CD4-positive, alpha-beta T cell treated with Interleukin-15 for 4 hours (primary cell): ENCODE results near the gene ACSM2A.
"Not testable (repeated sequence)": the region's sequence is repeated elsewhere in the genome, so short reads cannot be mapped to it uniquely, and the experiment has no call there.

Experiments used
- DNase-seq: peaks from one replicate; pipeline ENCODE4 v3.0.0-alpha.2; 2020; ENCODE audit warnings: low spot score

Gene ACSM2A, protein sequence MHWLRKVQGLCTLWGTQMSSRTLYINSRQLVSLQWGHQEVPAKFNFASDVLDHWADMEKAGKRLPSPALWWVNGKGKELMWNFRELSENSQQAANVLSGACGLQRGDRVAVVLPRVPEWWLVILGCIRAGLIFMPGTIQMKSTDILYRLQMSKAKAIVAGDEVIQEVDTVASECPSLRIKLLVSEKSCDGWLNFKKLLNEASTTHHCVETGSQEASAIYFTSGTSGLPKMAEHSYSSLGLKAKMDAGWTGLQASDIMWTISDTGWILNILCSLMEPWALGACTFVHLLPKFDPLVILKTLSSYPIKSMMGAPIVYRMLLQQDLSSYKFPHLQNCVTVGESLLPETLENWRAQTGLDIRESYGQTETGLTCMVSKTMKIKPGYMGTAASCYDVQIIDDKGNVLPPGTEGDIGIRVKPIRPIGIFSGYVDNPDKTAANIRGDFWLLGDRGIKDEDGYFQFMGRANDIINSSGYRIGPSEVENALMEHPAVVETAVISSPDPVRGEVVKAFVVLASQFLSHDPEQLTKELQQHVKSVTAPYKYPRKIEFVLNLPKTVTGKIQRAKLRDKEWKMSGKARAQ

DNA sequence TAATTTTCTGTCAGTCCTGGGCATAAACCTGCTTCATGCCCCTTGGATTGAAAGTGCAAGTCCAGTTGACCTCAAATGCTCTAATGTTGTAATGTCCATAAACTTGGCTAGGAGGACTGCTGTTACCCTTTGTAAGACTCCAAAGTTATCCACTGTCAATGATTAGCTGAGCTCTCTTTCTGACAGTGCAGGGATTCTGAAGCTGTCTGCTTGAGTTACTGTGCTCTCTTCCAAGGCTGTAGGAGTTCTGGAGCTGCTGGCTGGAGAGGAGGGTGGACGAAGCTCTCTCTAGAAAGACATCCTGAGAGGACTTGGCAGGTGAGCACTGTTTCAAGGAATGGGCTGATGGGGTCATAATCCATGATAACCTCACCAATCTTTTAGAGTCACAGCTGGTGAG, at the start of gene ACSM2A:
TSS of gene ACSM2A (plus strand) at position 158 of the 400 bp plus-strand sequence. CDS start 8,594 bp downstream, outside the sequence.
- DNase-seq, result not testable (repeated sequence)

DNA sequence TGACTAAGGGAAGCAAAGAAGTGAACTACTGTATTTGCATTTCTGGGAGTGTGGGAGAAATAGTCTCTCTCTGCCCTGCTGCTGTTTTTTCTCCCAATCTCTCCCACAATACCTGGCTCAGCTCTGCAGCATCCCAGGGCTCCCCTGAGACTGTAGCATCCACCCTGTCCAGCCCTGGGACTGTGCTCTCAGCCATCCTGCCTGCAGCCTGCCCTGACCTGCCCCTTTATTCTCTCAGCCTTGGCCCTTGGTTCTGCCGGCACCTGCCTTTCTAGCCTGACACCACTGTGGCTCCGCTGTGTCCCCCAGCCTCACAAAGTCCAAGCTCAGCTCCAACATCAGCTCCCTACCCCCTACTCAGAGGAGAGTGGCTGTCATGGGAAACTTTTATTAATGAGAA, 48.7 kb upstream of the ACSM2A start:
- no peak for DNase-seq

DNA sequence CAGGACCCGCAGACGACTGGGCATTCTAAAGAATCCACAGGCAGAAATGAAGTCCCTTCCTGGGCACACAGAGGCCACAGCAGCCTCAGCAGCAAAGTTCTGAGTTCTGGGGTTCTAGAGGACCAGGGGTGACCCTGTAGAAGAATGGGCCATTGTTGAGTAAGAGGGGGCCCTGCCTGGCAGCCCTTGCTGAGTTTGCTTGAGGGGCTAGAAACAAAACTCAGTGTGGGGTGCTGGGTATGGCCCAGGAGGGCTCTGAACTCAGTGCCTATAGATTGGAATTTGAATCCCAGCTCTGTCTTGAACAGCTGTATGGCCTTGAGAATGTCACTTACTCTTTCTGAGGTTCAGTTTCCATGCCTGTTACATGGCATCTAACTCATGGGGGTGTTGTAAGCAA, 46.7 kb upstream of the ACSM2A start, which contains the start of gene PDILT:
TSS of gene PDILT (minus strand) at position 101 of the 400 bp plus-strand sequence. CDS start 5,437 bp downstream, outside the sequence.
- DNase-seq, result no peak

DNA sequence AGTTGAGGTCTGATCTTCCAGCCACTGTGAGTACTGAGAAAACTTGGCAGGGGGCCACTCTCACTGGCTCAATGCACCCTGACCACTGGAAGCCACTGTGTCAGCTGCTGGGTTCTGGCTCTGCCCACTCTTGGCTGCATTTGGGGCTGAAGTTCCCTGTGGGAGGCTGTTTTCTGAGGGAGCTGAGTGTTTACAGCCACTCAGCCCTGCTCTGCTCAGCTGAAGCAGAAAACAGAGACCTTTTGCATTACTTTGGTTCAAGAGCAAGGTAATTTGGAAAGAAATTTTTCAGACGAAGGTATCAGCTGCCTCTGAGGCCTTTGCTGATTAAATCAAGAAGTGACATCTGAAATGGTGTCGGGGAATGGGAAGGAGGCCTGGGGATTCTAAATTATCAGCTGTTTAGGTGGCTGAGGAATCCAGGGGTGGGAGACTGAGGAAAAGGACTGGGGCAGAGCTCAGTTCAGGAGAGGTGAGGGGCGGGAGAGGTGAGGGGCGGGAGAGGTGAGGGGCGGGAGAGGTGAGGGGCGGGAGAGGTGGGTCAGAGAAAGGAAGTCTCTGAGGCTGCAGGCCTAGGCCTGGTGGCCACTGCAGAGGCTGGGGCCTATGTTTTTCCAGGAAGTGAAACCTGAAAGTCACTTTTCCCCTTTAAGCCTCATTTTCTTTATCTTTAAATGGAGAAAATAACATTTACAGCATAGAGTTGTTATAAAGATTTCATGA, 41.8 kb upstream of the ACSM2A start, which contains the start of gene ACSM5:
TSS of gene ACSM5 (plus strand) at position 137 of the 723 bp plus-strand sequence. CDS start 1,951 bp downstream, outside the sequence.
- no peak for DNase-seq

DNA sequence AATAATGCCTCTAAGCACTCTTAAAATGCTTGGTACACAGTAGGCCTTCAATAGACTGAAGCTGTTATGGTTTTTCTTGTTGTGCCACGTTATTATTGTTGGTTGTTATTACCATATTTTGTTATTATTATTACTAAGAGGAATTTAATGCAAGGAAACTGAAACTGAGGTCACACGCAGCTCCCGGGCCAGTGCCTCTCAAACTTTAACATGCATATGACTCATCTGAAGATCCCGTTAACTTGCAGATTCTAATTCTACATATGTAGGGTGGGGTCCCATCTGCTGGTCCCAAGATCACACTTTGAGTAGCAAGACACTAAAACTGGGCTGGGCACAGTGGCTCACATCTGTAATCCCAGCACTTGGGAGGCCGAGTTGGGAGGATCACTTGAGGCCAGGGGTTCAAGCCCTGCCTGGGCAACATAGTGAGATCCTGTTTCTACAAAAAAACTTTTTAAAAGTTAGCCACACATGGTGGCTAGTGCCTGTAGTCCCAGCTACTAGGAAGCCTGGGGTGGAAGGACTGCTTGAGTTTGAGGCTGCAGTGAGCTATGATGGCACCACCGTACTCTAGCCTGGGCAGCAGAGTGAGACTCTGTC, 41.1 kb upstream of the ACSM2A start:
- no peak for DNase-seq

DNA sequence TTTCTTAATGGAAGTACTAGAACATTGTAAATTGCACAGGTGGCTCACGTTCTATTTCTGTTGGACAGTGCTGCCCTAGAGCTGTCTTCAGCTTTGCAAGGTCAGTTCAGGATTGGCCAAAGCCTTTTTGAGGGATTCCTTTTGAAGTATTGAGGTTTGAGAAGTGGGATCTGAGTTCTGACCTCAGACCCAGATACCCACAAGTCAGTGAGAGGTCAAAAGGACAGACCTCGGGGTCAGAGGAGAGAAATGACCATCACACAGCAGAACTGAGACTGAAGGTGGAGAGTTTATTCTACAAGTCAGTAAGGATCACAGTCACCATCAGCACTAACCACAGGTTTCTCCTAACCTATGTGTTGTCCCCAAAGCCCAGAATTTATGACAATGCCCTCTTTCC, 40.3 kb upstream of the ACSM2A start:
- DNase-seq, result no peak

DNA sequence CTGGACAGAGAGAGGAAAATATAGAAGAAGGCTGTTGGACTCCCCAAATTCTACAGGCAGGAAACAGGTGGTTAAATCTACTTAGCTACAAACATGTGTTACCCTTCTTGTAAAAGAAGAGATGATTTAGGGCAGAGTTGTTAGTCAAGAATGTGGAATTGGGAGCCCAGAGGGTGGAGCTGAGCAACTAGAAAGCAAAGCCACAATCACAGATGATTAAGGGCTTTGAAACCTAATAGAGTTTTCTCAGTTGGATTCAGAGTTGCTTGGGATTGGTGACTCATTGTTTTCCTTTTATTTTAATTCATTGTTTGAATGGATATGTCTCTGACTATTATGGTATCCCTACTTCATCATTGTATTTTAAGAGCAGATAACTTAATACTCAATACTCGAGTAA, 35.8 kb upstream of the ACSM2A start:
- DNase-seq, result no peak

DNA sequence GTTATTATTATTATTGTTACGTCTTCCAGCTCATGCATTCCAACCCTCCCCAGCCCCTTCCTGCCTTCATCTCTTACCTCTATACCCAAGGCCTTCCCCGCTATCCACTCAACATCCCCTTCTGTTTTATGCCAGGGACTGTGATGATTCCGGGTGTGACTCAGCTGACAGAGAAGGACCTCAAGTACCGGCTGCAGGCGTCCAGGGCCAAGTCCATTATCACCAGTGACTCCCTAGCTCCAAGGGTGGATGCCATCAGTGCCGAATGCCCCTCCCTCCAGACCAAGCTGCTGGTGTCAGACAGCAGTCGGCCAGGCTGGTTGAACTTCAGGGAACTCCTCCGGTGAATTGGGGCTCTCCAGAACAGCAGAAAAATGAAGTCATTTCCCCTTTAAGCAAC, 32.2 kb upstream of the ACSM2A start:
- DNase-seq, result not testable (repeated sequence)

DNA sequence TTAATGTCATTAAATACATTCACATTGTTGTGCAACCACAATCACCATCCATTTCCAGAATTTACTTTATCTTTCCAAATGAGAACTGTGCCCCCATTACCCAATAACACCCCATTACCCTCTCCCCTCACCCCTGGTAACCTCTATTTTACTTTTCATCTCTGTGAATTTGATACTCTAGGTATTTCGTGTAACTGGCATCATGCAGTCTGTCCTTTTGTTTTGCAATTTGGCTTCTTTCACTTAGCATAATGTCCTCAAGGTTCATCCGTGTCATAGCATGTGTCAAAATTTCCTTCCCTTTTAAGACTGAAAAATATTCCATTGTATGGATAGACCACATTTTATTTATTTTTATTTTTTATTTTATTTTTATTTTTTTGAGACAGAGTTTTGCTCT, 29.6 kb upstream of the ACSM2A start:
- not testable (repeated sequence) for DNase-seq

DNA sequence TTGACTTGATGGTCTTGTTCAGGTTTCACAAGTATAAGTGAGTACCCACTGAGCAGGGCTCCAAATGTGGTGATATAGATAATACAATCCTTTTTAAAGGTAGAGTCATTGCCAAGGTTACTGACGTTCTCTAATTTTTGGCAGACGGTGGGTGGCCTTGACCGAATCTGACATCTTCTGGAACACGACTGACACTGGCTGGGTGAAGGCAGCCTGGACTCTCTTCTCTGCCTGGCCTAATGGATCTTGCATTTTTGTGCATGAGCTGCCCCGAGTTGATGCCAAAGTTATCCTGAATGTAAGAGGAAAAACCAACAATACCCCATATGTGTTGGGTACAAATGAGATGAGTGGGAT, 27.6 kb upstream of the ACSM2A start:
- not testable (repeated sequence) for DNase-seq

DNA sequence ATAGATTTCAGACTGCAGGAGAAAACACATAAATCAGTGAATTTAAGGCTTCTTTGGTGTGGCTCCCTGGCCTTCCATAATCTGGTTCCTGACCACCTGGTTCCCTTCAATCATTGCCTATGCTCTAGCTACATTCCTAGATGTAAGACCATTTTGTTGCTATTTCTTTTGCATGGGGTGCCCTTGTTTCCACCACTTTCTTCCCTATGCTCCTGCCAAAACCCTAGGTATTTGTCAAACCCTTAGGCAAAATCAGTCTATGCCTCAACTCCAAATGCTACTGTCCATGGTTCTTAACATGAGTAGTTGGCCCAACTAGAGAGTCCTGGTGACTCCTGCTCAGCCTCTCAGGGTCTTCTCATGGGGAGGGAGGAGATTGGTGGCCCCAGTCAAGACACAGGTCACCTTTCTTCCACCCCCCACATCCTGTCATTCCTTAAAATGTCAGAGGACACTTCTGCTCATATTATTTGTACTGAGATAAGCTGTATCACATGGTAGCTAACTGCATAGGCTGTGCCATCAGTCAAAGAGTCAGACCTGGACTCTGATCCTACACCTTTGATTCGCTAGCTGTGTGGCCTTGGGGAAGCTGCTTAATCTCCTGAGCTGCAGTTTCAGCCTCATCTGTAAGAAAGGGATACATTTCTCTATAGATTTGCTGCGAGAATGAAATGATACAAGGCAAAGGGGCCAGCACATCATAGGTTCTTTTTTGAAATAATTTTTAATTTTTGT, 27.0 kb upstream of the ACSM2A start:
- DNase-seq, result no peak

DNA sequence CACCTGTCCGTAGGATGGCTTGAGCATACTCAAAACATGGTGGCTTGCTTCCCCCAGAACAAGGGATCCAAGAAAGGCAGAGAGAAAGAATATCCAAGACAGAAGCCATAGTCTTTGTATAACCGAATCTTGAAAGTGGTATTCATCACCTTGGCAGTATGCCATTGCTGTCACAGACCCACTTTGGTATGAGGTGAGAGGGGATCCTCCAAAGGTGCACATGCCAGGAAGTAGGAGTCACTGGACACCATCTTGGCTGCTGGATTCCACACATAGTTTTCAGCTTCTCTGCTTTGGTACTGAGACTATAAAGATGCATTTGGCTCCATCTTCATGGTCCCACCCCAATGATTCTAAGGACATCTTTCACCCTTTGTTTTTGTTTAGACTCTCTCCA, 23.9 kb upstream of the ACSM2A start:
- DNase-seq, result not testable (repeated sequence)

DNA sequence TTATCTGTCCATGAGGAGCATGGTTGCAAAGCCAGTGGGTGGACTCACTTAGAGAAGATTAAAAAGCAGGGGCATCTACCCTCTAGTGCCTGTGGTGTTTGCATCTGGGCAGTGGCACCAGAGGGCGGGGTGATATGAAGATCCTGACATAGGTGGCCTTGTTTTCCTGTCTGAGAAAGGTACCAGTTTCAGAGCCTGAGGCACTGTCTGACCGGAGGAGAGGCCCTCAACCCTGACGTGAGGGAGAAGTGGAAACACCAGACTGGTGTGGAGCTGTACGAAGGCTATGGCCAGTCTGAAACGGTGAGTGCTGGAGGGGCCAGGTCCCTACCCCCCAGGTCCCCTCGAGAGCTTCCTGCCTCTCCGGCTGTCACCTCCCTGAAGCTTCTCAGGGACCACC, 21.8 kb upstream of the ACSM2A start:
- not testable (repeated sequence) for DNase-seq

DNA sequence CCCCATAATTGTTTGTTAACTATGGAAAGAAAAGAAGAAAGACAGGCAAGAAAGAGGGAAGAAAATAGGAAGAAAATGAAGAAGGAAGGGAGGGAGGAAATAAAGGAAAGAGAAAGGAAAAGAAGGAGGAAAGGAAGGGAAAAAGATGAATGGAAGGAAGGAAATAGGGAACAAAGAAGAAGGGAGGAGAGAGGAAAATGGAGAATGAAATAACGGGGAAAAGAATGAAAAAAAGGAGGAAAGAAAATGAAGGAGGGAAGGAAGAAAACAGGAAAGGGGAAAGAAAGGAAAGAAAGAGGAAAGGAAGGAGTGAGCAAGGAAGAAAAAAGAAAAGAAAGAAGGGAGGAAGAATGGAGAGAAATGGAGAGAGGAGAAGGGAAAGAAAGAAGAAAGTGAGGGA, 20.8 kb upstream of the ACSM2A start:
- not testable (repeated sequence) for DNase-seq

DNA sequence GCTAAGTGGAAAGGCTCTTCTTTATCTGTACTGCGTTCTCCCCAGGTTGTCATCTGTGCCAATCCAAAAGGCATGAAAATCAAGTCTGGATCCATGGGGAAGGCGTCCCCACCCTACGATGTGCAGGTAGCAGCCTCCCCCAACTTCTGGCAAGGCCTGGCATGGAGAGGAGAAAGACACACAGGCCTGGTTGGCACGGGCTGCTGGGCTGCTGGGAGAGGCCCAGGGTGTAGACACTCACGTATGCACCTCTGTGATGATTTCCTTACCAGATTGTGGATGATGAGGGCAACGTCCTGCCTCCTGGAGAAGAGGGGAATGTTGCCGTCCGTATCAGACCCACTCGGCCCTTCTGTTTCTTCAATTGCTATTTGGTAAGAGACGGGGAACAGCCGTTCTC, 20.4 kb upstream of the ACSM2A start:
- DNase-seq, result no peak

DNA sequence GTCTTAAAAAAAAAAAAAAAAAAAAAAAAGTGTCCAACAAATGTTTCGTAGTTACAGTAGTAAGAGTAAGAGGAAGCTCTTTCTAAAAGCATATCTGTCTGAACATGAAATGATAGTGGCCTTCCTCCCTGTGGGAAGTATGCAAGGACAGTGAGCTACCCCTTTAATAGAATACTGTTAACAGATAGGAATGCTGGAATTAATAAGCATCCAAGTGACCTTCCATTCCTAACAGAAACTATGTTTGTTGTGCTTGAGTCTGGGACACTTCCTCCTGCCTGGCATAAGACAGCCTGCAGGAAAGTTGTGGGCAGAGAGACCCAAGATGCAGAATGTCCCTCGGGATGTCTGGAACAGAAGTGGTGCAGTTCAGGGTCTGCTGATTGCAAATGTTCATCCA, 12.4 kb upstream of the ACSM2A start:
- DNase-seq, result not testable (repeated sequence)

DNA sequence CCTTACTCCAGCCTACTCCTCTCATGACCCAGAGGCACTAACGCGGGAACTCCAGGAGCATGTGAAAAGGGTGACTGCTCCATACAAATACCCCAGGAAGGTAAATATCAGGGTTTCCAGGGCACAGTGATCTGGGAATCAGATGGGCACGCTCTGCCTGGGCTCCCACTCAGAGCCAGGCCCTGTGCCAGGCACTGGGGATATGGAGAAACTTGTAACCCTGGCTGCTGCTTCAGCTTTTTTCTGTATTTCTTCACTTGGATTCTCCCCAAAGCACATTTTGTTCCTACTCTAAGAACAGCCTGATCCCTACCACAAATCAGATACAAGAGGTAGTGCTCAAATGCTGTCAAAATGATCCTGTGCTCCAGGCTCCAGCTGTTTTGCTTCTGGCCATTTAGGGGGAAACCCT, 11.5 kb upstream of the ACSM2A start:
- not testable (repeated sequence) for DNase-seq

DNA sequence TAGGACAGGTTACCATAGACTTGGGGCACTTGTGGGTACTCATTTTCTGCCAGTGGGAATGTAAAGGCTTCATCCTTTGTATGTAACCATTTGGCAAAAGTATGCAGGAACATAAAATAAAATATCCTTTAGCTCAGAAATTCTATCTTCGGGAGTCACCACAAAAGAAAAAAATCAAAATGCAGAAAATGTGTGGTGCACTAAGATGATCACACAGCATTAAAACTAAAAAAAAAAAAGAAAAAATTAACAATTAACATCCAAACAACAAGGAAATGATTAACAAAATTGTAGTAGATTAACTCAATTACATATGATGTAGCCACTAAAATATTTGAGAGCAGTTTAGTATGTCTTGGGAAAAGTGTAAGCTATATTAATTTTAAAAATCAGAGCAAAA, 10.6 kb upstream of the ACSM2A start:
- not testable (repeated sequence) for DNase-seq

DNA sequence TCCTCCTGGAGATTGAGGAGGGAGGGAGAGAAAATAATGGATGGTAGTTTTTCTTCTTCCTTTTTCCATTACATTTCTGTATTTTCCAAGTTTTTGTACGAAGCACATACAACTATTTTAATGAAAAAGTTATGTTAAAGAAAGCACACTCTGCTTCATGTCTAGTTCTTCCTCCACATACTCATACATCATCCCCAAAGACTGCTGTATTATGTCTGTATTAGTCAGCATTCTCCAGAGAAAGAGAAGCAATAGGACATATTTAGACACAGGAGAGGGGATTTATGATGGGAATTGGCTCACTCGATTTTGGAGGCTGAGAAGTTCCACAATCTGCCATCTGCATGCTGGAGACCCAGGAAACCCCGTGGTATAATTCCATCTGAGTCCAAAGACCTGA, 10.1 kb upstream of the ACSM2A start:
- DNase-seq, result no peak

DNA sequence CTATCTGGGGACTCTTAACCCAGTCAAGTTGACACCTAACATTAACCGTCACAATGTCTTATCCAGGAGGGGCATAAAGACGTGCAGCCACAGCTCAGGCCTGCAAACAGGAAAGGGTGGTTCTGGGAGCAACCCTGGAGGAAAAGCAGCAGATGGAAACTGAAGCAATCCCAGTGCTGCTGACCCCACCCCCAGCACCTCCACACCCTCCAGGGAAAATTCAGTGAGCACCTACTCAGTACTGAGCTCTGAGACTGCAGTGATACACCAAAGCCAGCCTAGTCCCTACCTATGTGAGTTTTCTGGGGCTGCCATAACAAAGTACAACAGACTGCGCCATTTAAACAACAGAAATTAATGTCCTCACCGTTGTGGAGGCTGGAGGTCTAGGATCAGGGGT, 9.5 kb upstream of the ACSM2A start:
- DNase-seq, result not testable (repeated sequence)

DNA sequence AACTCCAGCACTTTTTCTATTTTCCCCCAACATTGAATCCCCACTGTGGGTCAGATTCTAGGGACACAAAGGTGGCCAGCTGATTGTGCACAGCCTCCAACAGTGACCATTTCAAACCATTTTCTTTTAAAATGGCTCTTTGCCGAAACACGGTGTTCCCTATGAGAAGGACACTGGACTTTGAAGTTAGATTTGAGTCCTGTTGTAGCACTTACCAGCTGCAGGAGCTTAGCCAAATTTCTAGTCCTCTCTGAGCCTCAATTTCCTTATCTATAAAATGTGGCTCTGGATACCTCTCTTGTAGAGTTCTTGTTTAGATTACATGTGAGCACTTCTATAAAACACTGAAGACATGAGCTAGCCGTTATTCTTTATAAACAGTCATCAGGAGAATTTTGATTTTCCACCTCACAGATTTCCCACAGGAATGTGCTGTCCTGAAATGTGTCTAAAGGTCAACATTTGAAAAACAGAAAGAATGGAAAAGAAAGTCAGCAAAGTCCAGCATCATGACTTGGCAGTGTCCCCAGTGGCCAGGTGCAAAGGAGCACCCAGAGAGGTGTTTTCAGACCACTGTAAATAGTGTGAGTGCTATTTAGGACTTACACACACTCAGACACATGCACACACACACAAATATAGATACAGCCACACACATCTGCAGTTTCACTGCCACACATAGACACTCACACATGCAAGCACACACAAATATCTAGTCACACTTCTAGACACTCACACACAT, 4.5 kb upstream of the ACSM2A start:
- DNase-seq, result not testable (repeated sequence)
